ENCODE results near the gene ZNF300. TPM values are rescaled to one million over a fixed set of nuclear protein-coding genes. Genes with fewer than 3 reads are reported as not detected.
"Not testable (repeated sequence)": the region's sequence is repeated elsewhere in the genome, so short reads cannot be mapped to it uniquely, and the experiment has no call there.

The ZNF300 gene
- total RNA-seq, 1 experiment from 2014 or later = not detected

GRCh38 chr5:150846654-150847333, 58.0 kb downstream of the ZNF300 start:
- in situ Hi-C loops (cut with HindIII; ENCODE audit: low sequenced_read_pairs) = no loop called here
- DNase-seq (ENCODE audit: low spot score) = peak; percentile 86

DNA sequence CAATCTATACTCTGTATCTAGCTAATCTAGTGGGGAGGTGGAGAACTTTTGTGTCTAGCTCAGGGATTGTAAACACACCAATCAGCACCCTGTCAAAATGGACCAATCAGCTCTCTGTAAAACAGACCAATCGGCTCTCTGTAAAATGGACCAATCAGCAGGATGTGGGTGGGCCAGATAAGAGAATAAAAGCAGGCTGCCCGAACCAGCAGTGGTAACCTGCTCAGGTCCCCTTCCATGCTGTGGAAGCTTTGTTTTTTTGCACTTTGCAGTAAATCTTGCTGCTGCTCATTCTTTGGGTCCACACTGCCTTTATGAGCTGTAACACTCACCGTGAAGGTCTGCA, 58.5 kb downstream of the ZNF300 start, which contains the start of gene IRGM:
IRGM (plus strand) TSS at position 214 of the 346 bp plus-strand sequence. CDS start 1,603 bp downstream, outside the sequence.
- DNase-seq (ENCODE audit: low spot score); in situ Hi-C loops (cut with HindIII; ENCODE audit: low sequenced_read_pairs): not testable (repeated sequence)

- in situ Hi-C loops (cut with HindIII; ENCODE audit: low sequenced_read_pairs); DNase-seq (ENCODE audit: low spot score): not testable (repeated sequence)
Observed at GRCh38 chr5:150845185-150845859, 59.5 kb downstream of the ZNF300 start.

Other genes starting within 250 kb of the ZNF300 start
- gene MYOZ3, start 243.7 kb downstream of the ZNF300 start, total RNA-seq (2014; rRNA removed; shearing (Covaris generic)) = not detected in 2 replicates
- 20.1 and 40.9 TPM in 2 replicates for gene RBM22, start 203.9 kb downstream of the ZNF300 start, total RNA-seq (2014; rRNA removed; shearing (Covaris generic))
- 31.0 and 47.0 TPM in 2 replicates for gene DCTN4, start 146.0 kb downstream of the ZNF300 start, total RNA-seq (2014; rRNA removed; shearing (Covaris generic))
- gene SMIM3, start 126.2 kb downstream of the ZNF300 start, total RNA-seq (2014; rRNA removed; shearing (Covaris generic)) = 19.4 and 25.0 TPM in 2 replicates
- gene IRGM, start 58.5 kb downstream of the ZNF300 start, total RNA-seq (2014; rRNA removed; shearing (Covaris generic)) = not detected in 2 replicates
- gene GPX3, start 115.6 kb upstream of the ZNF300 start, total RNA-seq (2014; rRNA removed; shearing (Covaris generic)) = 8.4 and 15.5 TPM in 2 replicates
- gene TNIP1, start 176.1 kb upstream of the ZNF300 start, total RNA-seq (2014; rRNA removed; shearing (Covaris generic)) = 32.2 and 40.4 TPM in 2 replicates